Epithelial cell of esophagus (primary cell): ENCODE data around the gene GPR176.

Source experiments
- DNase-seq: peaks from one replicate; pipeline ENCODE4 v3.0.0; 2010; ENCODE audit warnings: low read depth
- H3K4me3 ChIP-seq: 2 replicates; pipeline ENCODE4 v1.5.1; 2011; ENCODE audit warnings: mild to moderate bottlenecking, low read length, control low read depth
- CTCF ChIP-seq: IDR thresholded peaks from 2 replicates; pipeline ENCODE4 v1.5.1; 2011; ENCODE audit warnings: low read depth, mild to moderate bottlenecking, low read length, control low read depth, inconsistent platforms; ENCODE audit not compliant: insufficient read depth; ENCODE audit errors: missing control alignments

The GPR176 gene

GRCh38 chr15:39792844-39793335 is 127.2 kb downstream of the GPR176 start:
- H3K4me3 ChIP-seq, result no peak overlapping the region
- no peak for DNase-seq
- TF ChIP-seq CTCF, result no peak

- no peak overlapping the region for H3K4me3 ChIP-seq
- DNase-seq, result no peak
- TF ChIP-seq CTCF, result no peak
Observed at GRCh38 chr15:39792025-39792843, 127.8 kb downstream of the GPR176 start.

- no peak overlapping the region for H3K4me3 ChIP-seq
- no peak for DNase-seq
Observed at GRCh38 chr15:39789736-39790135, 130.3 kb downstream of the GPR176 start.

GRCh38 chr15:39788800-39789565 is 131.1 kb downstream of the GPR176 start:
- DNase-seq, result no peak
- no peak for TF ChIP-seq CTCF
- no peak overlapping the region for H3K4me3 ChIP-seq

More at GRCh38 chr15:39789736-39790135, 130.3 kb downstream of the GPR176 start:
- no peak for TF ChIP-seq CTCF

GRCh38 chr15:39788108-39788507 is 132.0 kb downstream of the GPR176 start:
- no peak for TF ChIP-seq CTCF
- no peak for DNase-seq
- H3K4me3 ChIP-seq, result no peak overlapping the region

GRCh38 chr15:39787479-39787878 is 132.6 kb downstream of the GPR176 start:
- no peak for DNase-seq
- TF ChIP-seq CTCF, result no peak
- no peak overlapping the region for H3K4me3 ChIP-seq
